ENCODE measurements around the gene ARHGEF5.

DNA sequence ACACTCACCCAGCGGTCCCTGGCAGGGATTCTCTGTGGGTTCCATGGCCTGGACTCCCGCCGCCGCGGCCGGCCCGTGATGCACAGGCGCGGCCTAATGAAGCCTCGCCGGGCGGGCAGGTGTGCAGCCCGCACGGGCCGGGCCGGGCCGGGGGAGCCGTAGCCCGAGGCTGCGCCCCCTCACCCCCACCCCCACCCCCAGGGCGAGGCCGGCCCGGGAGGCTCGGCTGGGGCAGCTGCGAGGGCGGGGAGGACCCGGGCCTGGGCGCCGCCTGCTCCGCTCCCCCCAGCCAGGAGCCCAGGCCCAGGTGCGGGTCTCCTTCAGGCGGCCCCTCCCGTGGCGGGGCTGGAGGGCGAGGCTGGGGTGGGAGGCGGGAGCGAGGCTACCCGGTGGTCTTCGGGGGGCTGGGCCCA is 48.5 kb downstream of the ARHGEF5 start, which contains the start of gene NOBOX:
- TF ChIP-seq, protein P1, sequence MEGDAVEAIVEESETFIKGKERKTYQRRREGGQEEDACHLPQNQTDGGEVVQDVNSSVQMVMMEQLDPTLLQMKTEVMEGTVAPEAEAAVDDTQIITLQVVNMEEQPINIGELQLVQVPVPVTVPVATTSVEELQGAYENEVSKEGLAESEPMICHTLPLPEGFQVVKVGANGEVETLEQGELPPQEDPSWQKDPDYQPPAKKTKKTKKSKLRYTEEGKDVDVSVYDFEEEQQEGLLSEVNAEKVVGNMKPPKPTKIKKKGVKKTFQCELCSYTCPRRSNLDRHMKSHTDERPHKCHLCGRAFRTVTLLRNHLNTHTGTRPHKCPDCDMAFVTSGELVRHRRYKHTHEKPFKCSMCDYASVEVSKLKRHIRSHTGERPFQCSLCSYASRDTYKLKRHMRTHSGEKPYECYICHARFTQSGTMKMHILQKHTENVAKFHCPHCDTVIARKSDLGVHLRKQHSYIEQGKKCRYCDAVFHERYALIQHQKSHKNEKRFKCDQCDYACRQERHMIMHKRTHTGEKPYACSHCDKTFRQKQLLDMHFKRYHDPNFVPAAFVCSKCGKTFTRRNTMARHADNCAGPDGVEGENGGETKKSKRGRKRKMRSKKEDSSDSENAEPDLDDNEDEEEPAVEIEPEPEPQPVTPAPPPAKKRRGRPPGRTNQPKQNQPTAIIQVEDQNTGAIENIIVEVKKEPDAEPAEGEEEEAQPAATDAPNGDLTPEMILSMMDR (IDR thresholded peaks at IDR 0.05) = no peak
- no peak for TF ChIP-seq POLR2A (IDR thresholded peaks at IDR 0.05)

Measured in uterus (tissue), 2 donors.